Nephron (organoid): ENCODE results near the gene GADL1.

Experiments
- H3K27ac Mint-ChIP-seq, 3 experiments: 2 replicates each; pipeline ENCODE4 v1.8.0; 2020; ENCODE audit warnings: mixed read lengths in 3 of 3, mild to moderate bottlenecking in 2 of 3, moderate library complexity in 1 of 3
- H3K27me3 Mint-ChIP-seq: 2 replicates; pipeline ENCODE4 v1.8.0; 2021; ENCODE audit warnings: low read depth, mild to moderate bottlenecking, moderate library complexity, mixed read lengths
- H3K36me3 Mint-ChIP-seq: 2 replicates; pipeline ENCODE4 v1.8.0; 2020; ENCODE audit warnings: low read depth, mixed read lengths
- H3K4me1 Mint-ChIP-seq: 2 replicates; pipeline ENCODE4 v1.8.0; 2020; ENCODE audit warnings: mixed read lengths
- H3K4me3 Mint-ChIP-seq, 3 experiments: 2 replicates each; pipeline ENCODE4 v1.8.0; 2020; ENCODE audit warnings: mild to moderate bottlenecking in 3 of 3, mixed read lengths in 3 of 3, moderate library complexity in 2 of 3
- H3K9me3 Mint-ChIP-seq: 2 replicates; pipeline ENCODE4 v1.8.0; 2020; ENCODE audit warnings: mixed read lengths
- TF ChIP-seq, protein P1 (sequence below), 3 experiments: fragments of 200-600 bp; sonication (generic); IDR thresholded peaks; one replicate each; pipeline ENCODE4 v1.5.0; 2021; ENCODE audit warnings: antibody characterized with exemption in 3 of 3; ENCODE audit not compliant: unreplicated experiment in 3 of 3

The GADL1 gene

DNA sequence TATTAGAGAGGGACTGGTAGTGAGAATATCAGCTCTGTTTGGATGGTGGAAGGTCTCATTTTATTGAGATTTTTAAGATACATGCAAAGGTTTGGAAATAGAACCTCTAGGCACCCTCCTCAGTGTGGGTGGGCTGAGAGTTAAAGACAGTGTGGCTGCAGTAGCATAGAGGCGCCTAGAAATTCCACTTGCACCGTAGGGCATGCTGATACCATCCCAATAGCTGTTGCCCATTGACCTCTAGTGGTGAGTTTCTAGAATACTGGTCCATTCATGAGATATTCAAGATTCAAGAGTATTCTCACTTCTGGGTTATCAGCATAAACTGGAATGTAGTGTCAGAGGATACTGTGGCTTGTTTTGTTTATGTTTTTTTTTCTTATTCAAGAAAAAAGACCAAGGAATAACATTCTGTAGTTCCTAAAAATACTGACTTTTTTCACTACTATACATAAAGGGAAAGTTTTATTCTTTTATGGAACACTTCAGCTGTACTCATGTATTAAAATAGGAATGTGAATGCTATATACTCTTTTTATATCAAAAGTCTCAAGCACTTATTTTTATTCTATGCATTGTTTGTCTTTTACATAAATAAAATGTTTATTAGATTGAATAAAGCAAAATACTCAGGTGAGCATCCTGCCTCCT is 200.9 kb downstream of the GADL1 start:
- H3K4me3 Mint-ChIP-seq, result no peak overlapping the region
- no peaks in the 10 kb centered on the region for H3K9me3 Mint-ChIP-seq
- peaks cover 29% of the 10 kb centered on the region for H3K36me3 Mint-ChIP-seq
- TF ChIP-seq, protein P1, sequence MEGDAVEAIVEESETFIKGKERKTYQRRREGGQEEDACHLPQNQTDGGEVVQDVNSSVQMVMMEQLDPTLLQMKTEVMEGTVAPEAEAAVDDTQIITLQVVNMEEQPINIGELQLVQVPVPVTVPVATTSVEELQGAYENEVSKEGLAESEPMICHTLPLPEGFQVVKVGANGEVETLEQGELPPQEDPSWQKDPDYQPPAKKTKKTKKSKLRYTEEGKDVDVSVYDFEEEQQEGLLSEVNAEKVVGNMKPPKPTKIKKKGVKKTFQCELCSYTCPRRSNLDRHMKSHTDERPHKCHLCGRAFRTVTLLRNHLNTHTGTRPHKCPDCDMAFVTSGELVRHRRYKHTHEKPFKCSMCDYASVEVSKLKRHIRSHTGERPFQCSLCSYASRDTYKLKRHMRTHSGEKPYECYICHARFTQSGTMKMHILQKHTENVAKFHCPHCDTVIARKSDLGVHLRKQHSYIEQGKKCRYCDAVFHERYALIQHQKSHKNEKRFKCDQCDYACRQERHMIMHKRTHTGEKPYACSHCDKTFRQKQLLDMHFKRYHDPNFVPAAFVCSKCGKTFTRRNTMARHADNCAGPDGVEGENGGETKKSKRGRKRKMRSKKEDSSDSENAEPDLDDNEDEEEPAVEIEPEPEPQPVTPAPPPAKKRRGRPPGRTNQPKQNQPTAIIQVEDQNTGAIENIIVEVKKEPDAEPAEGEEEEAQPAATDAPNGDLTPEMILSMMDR (IDR thresholded peaks at IDR 0.05; ENCODE audit: unreplicated experiment in 3 of 3), result peak; percentile 85 to 91 (median 86)
- peak overlapping the region in 1 of 3 experiments; percentile 24 for H3K27ac Mint-ChIP-seq
- H3K4me1 Mint-ChIP-seq, result peaks cover 63% of the 10 kb centered on the region
- H3K27me3 Mint-ChIP-seq, result peaks cover 5% of the 10 kb centered on the region

DNA sequence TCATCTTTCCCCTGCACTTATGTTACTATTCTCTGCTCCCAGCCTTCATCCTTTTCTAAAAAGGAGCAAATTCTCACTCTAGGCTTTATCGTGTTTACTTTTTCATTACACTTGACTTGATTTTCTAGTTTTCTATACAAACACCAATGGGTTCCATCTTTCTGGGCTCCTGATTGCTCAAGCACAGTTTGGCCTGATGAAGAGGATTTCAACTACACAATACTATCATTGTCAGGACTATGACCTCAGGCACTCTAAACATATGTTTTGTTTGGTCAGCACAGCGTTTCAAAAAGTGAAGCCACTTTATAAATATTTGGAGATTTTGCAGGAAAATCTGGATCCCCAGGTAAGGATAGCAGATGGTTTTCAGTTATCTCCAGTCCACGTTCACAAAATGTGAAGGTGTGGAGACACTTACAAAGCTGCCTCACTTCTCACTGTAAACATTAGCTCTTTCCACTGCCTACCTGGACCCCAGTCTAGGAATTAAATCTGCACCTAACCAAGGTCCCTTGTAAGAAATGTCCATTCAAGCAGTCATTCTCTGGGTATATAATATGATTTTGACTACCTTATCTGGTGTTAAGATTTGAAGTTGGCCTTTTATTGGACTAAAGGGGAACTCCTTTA is 201.8 kb downstream of the GADL1 start:
- no peak overlapping the region for H3K4me3 Mint-ChIP-seq

DNA sequence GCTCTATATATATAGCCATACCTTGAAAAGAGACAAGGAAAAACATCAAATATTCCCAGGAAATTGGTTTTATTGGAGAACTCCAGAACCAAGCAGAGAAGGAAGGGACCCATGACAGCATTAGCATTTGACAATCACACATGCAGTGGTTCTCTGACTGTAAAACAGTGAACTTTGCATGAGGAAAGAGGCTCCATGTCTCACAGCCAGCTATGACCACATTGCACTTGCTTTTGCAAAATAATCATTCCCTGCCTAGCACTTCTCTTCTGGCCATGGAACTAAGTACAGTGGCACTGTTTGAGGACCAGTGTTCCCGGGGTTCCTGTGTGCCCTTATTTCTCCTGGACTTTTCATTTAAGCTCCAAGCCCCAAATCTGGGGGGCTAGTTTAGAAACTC is 202.5 kb downstream of the GADL1 start:
- H3K9me3 Mint-ChIP-seq, result no peaks in the 10 kb centered on the region
- H3K4me3 Mint-ChIP-seq, result no peak overlapping the region
- TF ChIP-seq, protein P1 (IDR thresholded peaks at IDR 0.05; ENCODE audit: unreplicated experiment in 3 of 3), result no peak
- peaks cover 41% of the 10 kb centered on the region for H3K36me3 Mint-ChIP-seq
- H3K4me1 Mint-ChIP-seq, result peaks cover 73% of the 10 kb centered on the region
- H3K27ac Mint-ChIP-seq, result no peak overlapping the region
- H3K27me3 Mint-ChIP-seq, result peaks cover 5% of the 10 kb centered on the region

More for the DNA sequence above, 201.8 kb downstream of the GADL1 start:
- TF ChIP-seq, protein P1 (IDR thresholded peaks at IDR 0.05; ENCODE audit: unreplicated experiment in 3 of 3), result no peak
- H3K36me3 Mint-ChIP-seq, result peaks cover 37% of the 10 kb centered on the region
- H3K27ac Mint-ChIP-seq, result peak overlapping the region in 1 of 3 experiments; percentile 8
- H3K9me3 Mint-ChIP-seq, result no peaks in the 10 kb centered on the region
- H3K4me1 Mint-ChIP-seq, result peaks cover 72% of the 10 kb centered on the region
- peaks cover 5% of the 10 kb centered on the region for H3K27me3 Mint-ChIP-seq

DNA sequence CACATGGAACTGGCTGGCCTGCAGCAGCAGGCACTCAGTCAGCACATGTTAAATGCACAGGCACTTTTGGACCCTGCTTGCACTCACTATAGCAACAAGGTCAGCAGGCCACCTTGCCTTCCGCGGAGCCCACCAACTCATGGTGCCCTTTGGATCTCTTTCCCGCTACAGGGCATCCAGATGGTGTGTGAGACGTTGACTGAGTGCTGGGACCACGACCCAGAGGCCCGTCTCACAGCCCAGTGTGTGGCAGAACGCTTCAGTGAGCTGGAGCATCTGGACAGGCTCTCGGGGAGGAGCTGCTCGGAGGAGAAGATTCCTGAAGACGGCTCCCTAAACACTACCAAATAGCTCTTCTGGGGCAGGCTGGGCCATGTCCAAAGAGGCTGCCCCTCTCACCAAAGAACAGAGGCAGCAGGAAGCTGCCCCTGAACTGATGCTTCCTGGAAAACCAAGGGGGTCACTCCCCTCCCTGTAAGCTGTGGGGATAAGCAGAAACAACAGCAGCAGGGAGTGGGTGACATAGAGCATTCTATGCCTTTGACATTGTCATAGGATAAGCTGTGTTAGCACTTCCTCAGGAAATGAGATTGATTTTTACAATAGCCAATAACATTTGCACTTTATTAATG is 203.1 kb downstream of the GADL1 start:
- Mint-ChIP-seq H3K36me3 (peaks cover 45% of the 10 kb centered on the region), H3K9me3 (no peaks in the 10 kb centered on the region), H3K27me3 (peaks cover 5% of the 10 kb centered on the region), H3K4me1 (peaks cover 73% of the 10 kb centered on the region), H3K27ac (peak overlapping the region in 1 of 3 experiments; percentile 50), H3K4me3 (no peak overlapping the region)
- TF ChIP-seq, protein P1 (IDR thresholded peaks at IDR 0.05; ENCODE audit: unreplicated experiment in 3 of 3), result no peak

DNA sequence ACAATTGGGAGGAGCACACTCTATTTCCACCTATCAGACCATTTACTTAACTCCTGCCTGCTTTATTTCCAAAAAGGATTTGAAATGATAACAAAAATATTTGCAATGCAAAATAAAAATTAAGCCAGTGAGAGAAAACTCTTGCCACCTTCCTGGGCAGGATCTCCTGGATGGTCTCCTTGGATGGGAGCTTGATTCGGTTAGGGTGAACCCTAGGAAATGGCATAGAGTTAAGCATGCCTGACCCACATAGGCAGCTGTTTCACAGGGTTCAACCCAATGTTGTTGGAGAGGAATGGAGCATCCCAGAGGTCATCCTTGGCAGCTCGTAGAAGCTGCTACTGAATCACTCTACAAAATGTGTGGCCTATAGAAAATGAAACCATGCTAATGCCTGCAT is 204.3 kb downstream of the GADL1 start:
- TF ChIP-seq, protein P1 (IDR thresholded peaks at IDR 0.05; ENCODE audit: unreplicated experiment in 3 of 3), result no peak
- peaks cover 46% of the 10 kb centered on the region for H3K36me3 Mint-ChIP-seq
- peaks cover 71% of the 10 kb centered on the region for H3K4me1 Mint-ChIP-seq
- H3K27ac Mint-ChIP-seq, result peak overlapping the region; percentile 5 to 50 (median 32)
- peaks cover 5% of the 10 kb centered on the region for H3K27me3 Mint-ChIP-seq
- H3K9me3 Mint-ChIP-seq, result no peaks in the 10 kb centered on the region
- no peak overlapping the region for H3K4me3 Mint-ChIP-seq
